Hematopoietic multipotent progenitor cell treated with erythropoietin and hydrocortisone succinate and interleukin-3 and kit ligand, for 4 days (in vitro differentiated cells): ENCODE measurements around the gene MAGEB17.
"Not testable (repeated sequence)": the region's sequence is repeated elsewhere in the genome, so short reads cannot be mapped to it uniquely, and the experiment has no call there.

Source experiments
- DNase-seq: peaks from one replicate; pipeline ENCODE4 v3.0.0-alpha.2; 2015

MAGEB17 gene, protein sequence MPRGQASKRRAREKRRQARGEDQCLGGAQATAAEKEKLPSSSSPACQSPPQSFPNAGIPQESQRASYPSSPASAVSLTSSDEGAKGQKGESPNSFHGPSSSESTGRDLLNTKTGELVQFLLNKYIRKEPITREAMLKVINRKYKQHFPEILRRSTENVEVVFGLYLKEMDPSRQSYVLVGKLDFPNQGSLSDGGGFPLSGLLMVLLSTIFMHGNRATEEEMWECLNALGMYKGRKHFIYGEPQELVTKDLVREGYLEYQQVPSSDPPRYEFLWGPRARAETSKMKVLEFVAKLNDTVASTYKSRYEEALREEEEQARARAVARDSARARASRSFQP

DNA sequence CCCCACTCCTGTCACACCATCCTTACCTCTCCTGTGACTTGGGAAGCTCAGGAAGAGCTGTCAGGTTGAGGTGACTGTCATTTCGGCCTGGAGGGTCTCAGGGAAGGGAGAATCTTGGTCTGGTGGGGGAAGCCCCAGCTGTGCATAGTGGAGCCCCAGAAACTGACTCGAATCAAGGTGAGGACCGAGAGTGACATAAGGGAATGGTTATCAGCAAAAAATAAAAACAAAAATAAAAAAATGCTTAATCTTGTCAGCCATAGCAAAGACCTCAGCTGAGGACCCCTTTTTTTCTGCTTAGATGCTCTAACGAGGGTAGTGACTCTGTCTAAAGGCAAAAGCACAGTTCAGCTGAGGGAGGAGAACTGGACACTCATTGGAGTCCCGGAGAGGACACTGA lies at the start of gene MAGEB17:
Gene MAGEB17 (plus strand): TSS at position 301 of the 400 bp plus-strand sequence. CDS start 2,902 bp downstream, outside the sequence.
- no peak for DNase-seq

GRCh38 chrX:16119353-16120220 lies 47.7 kb upstream of the MAGEB17 start:
- DNase-seq: peak; percentile 18

DNA sequence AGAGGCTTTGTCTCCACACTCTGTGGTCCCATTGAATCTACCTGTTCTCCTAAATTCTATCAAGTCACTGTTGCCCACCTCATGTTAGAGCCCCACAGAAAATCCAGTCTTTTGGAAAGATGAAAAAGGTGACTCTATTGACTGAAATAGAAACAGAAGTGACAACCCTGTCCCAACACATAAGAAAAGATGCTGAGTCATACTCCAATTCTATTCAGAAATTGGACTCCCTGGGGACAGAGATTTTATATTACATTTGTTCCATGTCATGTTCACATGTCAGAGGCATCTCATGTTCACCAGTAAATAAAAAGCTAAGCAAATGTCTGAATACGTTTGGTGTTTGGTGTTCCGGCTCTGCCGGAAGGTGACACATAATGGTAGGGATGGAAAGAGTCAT lies 46.9 kb upstream of the MAGEB17 start:
- DNase-seq: peak; percentile 7

DNA sequence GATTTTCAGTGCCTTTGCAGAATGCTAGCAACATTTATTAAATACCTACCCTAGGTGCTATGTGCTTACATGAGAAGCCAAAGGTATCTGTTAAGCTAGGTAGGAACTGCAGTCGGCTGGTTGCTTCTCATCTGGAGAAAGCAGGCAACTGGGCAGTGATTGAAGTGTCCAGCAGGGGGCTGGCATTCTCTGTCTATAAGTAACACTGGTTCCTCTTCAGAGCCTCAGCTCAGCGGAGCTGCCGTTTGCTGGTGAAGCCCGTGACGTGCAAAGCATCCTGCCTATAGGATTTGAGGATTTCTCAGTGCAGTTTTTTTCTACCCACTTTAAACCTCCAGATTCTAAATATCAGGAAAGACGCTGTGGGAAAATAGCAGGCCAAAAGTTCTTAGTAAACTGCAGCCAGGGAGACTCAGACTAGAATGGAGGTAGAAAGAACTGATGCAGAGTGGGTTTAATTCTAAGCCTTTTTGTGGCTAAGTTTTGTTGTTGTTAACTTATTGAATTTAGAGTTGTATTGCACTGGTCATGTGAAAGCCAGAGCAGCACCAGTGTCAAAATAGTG lies 44.0 kb upstream of the MAGEB17 start, which contains the start of gene GRPR:
Gene GRPR (plus strand): TSS at position 344 of the 565 bp plus-strand sequence. CDS start 389 bp downstream, outside the sequence.
- DNase-seq: peak; percentile 88

- no peak for DNase-seq
Measured at GRCh38 chrX:16124201-16124600, 43.1 kb upstream of the MAGEB17 start.

- no peak for DNase-seq
Measured at GRCh38 chrX:16125520-16126149, 41.6 kb upstream of the MAGEB17 start.

DNA sequence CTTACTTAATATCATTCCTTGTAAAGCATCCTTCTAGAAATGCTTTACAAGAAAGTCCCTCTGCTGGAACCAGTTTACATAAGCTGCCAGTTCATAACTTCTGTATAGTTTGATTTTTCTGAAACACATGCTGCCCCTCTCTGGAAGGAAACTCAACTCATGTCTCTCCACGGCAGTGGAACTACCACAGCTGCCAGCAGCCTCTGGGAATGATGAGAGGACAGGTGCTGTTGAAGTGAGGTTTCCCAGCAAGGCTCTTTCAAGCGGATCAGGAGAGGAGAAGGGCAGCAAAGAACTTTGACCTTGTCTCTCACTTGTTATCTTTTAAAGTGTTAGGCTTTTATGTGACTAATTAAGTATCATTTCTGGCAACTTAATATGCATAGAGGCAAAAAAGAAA lies 36.6 kb upstream of the MAGEB17 start:
- no peak for DNase-seq

DNA sequence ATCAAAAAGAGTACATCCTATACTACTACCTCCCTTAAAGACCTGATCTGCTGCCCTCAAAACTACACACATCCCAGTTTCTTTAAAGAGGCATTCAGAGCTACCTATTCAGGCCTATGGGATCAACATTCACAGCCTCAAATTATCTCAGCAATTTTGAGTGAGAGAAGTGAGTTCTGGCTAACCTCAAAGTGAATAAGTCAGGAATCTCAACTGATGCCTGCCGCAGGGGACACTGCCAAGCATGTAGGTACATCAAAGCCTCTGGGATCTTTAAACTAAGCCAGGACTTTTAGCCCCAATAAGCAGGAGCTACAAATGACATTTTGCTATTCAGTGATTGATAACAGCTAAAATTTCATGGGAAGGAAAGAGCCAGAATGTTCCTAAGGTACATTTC lies 32.3 kb upstream of the MAGEB17 start:
- no peak for DNase-seq

DNA sequence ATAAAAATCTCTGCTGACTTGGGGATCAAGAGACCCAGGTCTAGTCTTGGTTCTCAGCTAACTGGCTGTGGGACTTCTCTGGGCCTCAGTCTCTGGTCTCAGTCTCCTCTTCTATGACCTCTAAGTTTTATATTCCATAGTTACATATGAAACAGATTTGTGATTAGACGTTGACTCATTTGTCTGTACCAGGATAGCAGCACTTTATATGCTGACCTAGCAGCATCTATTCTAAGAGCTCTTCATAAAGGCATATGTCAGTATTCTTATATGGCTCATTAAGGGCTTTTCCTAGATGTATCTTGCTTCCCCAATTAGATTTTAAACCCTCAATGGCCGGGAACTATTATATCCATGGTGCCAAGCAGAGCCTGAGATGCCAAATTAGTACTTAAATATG lies 31.2 kb upstream of the MAGEB17 start:
- no peak for DNase-seq

GRCh38 chrX:16137416-16138107 lies 29.7 kb upstream of the MAGEB17 start:
- DNase-seq: peak; percentile 15

DNA sequence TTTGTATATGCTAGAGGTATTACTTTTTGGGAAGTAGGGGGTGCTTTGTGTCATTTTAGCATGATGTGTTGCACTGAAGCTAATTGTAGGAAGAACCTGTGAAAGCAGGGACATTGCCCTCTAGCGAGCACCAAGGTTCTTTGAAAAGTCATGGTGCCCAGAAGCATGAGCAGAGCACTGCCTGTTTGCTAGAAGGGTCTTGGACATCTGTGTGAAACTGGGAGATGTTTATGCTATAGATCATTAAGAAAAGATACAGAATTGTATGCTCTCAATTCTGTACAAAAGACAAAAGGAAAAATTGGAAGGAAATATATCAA lies 29.2 kb upstream of the MAGEB17 start:
- peak; percentile 29 for DNase-seq

- no peak for DNase-seq
Measured at GRCh38 chrX:16140448-16140847, 26.8 kb upstream of the MAGEB17 start.

DNA sequence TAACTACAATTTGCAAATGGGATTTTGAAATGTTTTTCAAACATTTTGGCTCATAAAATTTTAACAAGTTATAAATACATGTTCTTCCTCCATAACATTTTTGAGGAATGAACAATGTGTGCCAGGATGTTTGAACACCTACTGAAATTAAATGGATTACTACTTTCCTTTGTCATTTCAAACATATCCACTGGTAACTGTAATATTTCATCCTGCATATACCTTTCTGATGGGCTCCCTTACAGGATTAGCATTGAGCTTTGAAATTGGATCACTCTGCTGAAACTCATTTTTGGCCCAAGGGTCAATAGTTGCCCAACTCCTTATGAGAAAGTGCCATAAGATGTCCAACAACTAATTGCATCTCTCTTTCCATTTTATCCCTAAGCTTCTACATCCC lies 26.3 kb upstream of the MAGEB17 start:
- no peak for DNase-seq

GRCh38 chrX:16141422-16142245 lies 25.6 kb upstream of the MAGEB17 start:
- DNase-seq: no peak

DNA sequence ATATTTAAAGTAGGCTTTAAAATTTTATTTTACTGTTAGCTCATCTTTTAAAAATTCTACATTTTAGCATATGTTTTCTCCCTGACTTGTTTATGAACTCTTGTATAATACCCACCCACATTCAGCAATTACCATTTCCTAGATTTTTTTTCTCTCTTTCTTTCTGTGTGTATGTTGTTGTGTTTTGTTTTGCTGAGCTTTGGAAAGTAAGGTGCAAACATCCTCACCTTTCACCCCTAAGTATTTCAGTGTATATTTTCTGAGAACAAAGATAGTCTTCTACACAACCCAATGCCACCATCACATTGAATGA lies 25.1 kb upstream of the MAGEB17 start:
- DNase-seq: no peak

- DNase-seq: no peak
Measured at GRCh38 chrX:16143968-16144367, 23.3 kb upstream of the MAGEB17 start.

DNA sequence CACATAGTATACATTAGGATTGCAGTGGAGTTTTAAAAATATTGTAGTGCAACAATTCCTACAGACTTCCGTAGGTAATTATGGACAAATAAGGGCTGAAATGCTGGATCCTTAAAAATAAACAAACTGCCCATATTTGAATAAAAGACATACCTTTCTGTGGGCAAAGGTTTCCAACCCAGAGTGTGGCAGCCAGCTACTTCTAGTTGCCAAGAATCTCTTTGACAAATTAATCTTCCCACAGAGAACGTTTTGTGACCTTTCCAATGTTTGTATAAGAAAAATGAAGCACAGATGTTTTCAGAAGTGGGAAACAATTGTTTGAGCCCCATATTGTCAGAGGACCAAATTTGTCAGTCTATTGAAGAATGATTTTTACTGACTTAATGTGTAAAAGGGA lies 22.9 kb upstream of the MAGEB17 start:
- no peak for DNase-seq

- DNase-seq: not testable (repeated sequence)
Measured at GRCh38 chrX:16145093-16145492, 22.2 kb upstream of the MAGEB17 start.

GRCh38 chrX:16145656-16146055 lies 21.6 kb upstream of the MAGEB17 start:
- DNase-seq: no peak

- DNase-seq: no peak
Measured at GRCh38 chrX:16148896-16149295, 18.4 kb upstream of the MAGEB17 start.

DNA sequence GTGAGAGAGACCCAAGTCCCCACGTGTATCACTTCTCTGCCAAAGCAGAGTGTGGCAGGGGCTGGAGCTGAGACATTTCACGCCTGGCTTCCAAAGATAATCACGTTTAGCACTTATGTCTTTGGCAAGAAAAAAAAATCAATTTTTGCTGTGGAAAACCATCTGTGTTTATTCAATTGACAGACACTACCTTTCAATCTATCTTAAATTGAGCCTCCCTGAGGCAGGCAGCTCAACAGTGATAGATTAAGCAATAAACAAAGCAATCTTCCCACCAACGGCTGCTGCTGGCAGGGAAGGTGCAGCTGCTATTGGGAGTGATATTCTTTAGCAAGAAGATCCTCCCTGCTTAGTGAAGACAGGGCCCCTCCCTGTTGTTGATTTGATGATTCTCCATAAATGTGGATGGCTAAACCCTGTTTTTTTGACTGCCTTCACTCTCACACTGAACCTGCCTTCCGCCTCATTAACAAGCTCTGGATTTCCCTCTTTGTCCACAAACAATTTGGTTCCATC lies 11.6 kb upstream of the MAGEB17 start:
- no peak for DNase-seq
